ENCODE data around the gene SFTPA2.
"Not testable (repeated sequence)": the region's sequence is repeated elsewhere in the genome, so short reads cannot be mapped to it uniquely, and the experiment has no call there.

SFTPA2 gene

GRCh38 chr10:79560160-79560709, at the start of gene SFTPA2:
Gene SFTPA2, minus strand, starts transcription at chr10:79560407. Its CDS starts 924 bp downstream, at chr10:79559483.
- DNase-seq = no peak

GRCh38 chr10:79608505-79609375, 48.5 kb upstream of the SFTPA2 start:
- no peak for DNase-seq

DNA sequence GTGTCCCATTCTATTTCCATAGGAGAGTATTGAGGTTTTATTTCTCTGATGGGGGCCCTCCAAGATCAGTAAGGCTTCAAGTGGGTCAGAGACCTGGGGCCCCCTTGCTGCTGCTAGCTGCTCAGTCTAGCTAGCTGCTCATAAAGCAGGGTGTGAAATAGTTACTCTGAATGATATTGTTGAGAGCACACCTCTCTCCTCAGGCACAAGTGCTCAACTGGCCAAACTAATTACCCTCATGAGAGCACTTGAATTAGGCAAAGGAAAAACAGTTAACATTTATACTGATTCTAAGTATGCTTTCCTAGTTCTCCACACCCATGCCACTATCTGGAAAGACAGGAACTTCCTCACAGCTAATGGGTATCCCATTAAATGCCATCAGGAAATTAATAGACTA, 45.1 kb upstream of the SFTPA2 start:
- peak; percentile 49 for DNase-seq

- DNase-seq = no peak
These were observed 44.1 kb upstream of the SFTPA2 start for GRCh38 chr10:79604294-79604693.

DNA sequence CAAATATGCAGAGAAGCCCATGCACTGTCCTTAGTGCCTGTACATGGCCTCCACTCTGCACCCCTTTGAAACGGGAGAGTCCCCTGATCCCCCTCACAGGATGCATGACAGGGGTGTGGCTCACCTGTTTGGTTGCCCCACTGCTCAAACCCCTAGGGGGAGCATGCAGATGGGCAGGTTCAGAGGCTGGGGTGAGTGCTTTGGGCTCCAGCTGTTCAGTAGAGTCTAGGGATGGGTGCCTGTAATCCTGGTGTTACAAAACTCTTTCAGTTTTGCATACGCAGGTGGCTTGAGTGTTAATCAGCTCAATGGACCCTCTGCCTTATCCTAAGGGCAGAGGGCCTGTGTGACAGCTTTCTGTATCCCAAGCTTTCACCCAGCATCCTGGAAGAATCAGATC, 42.7 kb upstream of the SFTPA2 start:
- no peak for DNase-seq

DNA sequence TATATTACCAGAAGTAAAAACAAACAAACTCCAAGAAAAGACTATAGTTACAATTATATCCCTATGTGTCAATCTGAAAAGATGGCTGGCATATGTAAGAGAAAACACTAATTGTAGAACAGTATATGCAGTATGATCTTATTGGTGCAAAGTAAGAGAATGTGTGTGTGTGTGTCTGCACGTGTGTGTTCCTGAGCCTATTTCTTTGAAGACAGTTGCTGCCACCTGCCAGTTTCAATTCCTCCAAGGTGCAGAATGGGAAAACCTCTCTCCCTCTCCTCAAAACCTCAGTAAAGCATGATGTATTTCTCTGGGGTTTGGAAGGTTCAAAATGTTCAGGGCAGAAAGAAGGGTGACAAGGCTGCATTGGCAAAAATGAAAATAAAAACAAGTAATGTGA, 41.7 kb upstream of the SFTPA2 start:
- no peak for DNase-seq

DNA sequence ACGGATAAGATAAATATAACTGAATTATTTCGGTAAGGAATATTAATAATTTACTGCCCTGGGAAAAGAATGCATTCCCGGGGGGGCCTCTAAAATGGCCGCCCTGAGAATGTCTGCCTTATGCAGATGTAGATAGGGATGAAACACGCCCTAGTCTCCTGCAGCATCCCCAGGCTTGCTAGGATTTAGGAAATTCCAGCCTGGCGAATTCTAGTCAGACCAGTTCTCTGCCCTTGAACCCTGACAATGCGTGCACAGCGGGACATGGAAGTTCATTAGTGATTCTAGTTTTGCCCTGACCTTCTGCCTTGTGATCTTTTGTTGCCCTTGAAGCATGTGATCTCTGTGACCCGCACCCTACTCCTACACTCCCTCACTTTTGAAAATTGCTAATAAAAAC, 39.4 kb upstream of the SFTPA2 start:
- not testable (repeated sequence) for DNase-seq

- no peak for DNase-seq
These were observed 35.3 kb upstream of the SFTPA2 start for GRCh38 chr10:79595510-79595909.

- DNase-seq = not testable (repeated sequence)
These were observed 34.4 kb upstream of the SFTPA2 start for GRCh38 chr10:79594565-79594964.

DNA sequence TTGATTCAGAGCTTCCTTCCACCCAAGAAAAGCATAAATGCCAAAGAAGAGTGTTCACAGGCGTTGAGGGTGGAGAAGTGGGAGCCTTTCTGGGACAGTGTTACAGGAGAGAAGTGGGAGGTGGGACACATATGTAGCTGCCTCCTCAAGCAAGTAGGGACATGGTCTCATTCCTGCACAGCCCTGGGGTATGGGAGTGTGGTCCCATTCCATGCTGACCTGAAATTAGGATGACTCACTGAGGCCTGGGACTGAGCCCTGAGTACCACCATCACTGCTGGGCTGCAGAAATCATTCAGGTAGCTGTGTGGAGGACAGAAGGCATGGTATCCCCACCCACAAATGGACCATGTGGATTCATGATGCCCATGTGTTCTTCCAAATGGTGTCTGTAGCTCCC, 33.2 kb upstream of the SFTPA2 start:
- no peak for DNase-seq

- no peak for DNase-seq
These were observed 28.6 kb upstream of the SFTPA2 start for GRCh38 chr10:79588800-79589199.

DNA sequence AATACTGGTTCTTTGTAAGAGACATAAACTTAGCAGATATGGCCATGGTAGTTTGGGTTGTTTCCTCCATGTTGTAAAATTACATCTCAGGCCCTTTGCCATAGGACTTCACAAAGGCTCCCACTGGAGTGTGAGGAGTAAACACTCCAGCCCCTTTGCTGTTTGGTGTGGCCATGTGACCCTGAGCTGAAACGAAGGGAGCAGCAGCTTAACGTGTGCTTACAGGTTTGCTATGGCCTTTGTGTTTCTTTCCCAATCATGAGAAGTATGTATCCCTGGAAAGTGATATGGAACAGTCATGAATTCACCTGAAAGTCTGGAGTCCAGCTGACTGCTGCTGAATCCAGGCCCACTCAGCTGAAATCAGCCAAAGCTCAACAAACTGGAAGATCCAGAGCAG, 26.7 kb upstream of the SFTPA2 start:
- no peak for DNase-seq

- DNase-seq = no peak
These were observed 25.8 kb upstream of the SFTPA2 start for GRCh38 chr10:79585870-79586527.

GRCh38 chr10:79583488-79584024, 23.3 kb upstream of the SFTPA2 start:
- no peak for DNase-seq

GRCh38 chr10:79582954-79583353, 22.7 kb upstream of the SFTPA2 start:
- DNase-seq = not testable (repeated sequence)

DNA sequence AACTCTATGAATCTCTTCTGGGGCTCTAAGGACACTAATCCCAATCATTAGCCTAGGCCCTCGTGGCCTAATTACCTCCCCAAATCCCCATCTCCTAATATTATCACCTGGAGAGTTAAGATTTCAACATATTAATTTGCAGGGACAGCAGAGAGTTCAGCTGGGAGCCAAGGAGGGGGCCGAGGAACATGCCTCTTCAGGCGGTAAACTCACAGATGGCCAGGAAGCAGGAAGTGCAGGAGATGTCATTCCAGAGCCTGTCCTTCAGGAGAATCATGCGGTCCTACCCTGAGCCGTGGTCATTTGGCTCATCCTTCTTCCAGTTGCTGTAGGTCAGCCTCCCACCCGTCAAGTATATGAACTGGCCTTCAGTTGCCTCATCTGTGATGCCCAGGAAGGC, 21.9 kb upstream of the SFTPA2 start:
- no peak for DNase-seq

DNA sequence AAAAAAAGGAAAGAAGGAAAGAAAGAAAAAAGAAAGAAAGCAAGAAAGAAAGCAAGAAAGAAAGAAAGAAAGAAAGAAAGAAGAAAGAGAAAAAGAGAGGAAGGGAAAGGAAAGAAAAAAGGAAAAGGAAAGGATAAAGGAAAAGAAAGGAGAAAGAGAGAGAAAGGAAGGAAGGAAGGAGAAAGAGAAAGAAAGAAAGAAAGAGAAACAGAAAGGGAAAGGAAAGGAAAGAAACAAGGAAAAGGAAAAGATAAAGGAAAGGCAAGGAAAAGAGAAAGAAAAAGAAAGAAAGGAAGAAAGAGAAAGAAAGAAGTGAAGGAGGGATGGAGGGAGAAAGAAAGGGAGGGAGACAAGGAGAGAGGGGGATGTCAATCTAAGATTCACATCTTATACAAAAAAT, 20.8 kb upstream of the SFTPA2 start:
- no peak for DNase-seq

DNA sequence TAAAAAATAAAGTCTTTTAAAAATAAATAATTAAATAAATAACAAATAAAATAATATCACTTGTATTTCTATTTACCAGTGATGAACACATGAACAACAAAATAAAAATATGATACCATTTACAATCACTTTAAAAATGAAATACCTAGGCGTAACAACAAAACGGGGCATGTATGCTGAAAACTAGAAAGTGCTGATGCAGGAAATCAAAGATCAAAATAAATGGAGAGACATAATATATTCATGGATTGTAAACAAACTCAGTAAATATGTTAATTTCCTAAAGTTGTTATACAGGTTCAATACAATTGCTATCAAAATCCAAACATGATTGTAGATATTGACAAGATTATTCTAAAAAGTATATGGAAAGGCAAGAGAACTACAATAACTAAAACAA, 19.2 kb upstream of the SFTPA2 start:
- DNase-seq = no peak

- DNase-seq = not testable (repeated sequence)
These were observed 10.4 kb upstream of the SFTPA2 start for GRCh38 chr10:79570624-79571023.

- no peak for DNase-seq
These were observed 3.2 kb upstream of the SFTPA2 start for GRCh38 chr10:79563426-79563825.

GRCh38 chr10:79562135-79562756, 2.0 kb upstream of the SFTPA2 start:
- DNase-seq = no peak

GRCh38 chr10:79561257-79561656, 1.1 kb upstream of the SFTPA2 start:
- no peak for DNase-seq

DNA sequence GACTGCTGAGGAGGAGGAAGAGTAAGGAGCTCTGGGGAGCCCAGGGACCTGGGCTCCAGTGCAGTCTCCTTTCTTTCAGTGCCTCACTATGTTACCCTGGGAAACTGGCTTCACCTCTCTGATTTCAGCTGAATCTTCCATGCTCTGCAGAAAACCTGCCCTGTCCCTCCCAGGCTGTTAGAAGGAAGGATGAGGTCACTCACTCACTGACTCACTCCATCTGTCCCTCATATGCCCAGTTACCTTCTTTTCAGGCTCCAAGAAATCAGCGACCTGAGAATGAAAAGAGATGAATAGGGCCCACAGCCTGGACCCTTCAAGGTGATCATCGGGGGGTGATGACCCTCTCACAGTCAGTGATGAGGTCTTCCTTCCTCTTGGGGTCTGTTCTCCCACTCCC, 481 bp downstream of the SFTPA2 start:
- DNase-seq = no peak

Measured in DMS79 treated with DMSO at 0.1 percent for 48 hours (cell line).